GM12878 (cell line): ENCODE data around the gene CELF2.
A peak's percentile ranks its signal among the peaks of the same experiment; 100 is the strongest.

Experiments used
- CBFB ChIP-seq: IDR thresholded peaks from 2 replicates; pipeline ENCODE4 v1.6.1; 2016; ENCODE audit warnings: antibody characterized with exemption, low read depth
- POLR2AphosphoS2 ChIP-seq: IDR thresholded peaks from 2 replicates; pipeline ENCODE4 v1.6.1; 2011; ENCODE audit warnings: low read depth, mild to moderate bottlenecking, low read length, improper control_type of control experiment, moderate library complexity

GRCh38 chr10:11167233-11167966, 149.7 kb downstream of the CELF2 start:
- TF ChIP-seq POLR2AphosphoS2 (no peak), CBFB (0 out of 2 replicates have a peak, but pooled peaks have one; percentile 22)
